Sciatic nerve (tissue), 2 donors: Measurements from ENCODE around the gene HPD. TPM values are rescaled to one million over a fixed set of nuclear protein-coding genes. Genes with fewer than 3 reads are reported as not detected.

ENCODE experiments used
- ATAC-seq: fragments of 200-7000 bp; cut with Tn5 transposase; one replicate; pipeline ENCODE4 v1.9.1; 2020; ENCODE audit warnings: mild to moderate bottlenecking, moderate library complexity
- DNase-seq: peaks from one replicate; pipeline ENCODE4 v3.0.0-alpha.2; 2020; ENCODE audit warnings: low spot score
- intact Hi-C: fragments of 100-400 bp; cut with DNase I; formaldehyde crosslinking; loops from one replicate; pipeline ENCODE4 v1.14.2; 2022
- total RNA-seq: library from RNA; stranded (reverse); fragmentation: NEBNext Ultra II Directional; extraction: Animal tissue kit (Norgen Biotek cat#: 25700); gene quantifications from one replicate; pipeline ENCODE4 v1.2.1, GENCODE V29; 2021
- donor health status: DM: no; HTN: no; CAD: no.
- donor health status: DM: no; HTN: no; CAD: no.

The HPD gene
- total RNA-seq, 1 donor from 2014 or later: 0.40 TPM

- DNase-seq: peak; percentile 79
- intact Hi-C loops: no loop called here
- ATAC-seq: no peak
These were observed 54.7 kb downstream of the HPD start, which contains the start of gene SETD1B for GRCh38 chr12:121803861-121804416. Gene SETD1B, plus strand, starts transcription at chr12:121804009. Its CDS starts 729 bp downstream, at chr12:121804738.

DNA sequence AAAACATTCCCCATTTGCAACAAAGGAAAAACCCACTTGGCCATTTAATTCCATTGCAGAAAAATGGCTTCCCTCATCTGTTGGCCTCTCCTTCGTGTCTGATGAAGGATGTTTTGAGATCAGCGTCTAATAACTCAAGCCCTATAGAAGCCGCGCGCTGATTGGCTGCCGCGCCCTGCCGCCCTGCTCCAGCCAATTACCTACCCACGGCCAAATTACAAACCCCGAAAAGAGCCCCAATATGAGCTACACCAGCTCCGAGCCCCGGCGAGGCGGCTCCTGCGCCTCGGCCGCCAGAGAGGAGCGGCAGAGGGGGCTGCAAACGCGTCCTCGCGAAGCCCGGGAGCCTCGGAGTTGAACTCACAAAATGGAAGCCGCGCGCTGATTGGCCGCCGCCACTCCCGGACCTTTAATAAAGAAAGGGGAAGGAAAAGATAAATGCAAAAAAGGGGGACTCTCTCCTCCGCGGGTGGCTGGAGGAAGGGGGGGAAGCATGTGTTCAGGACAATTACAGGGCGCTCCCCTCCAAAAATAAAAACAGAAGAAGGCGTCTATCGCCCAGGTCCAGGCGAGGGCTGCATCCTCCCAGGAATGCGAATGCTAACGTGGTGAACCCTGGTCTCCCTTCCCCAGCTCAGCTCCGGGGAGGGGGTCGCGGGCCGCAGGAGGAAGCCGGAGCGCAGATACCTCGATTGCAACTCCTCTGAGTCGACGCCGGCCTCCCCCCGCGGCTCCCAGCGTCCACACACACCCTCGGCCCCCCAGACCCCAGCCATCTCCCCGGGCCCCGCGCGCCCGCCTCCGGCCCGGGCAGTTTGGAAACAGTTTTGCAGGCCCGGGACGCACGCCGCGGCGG lies 55.6 kb downstream of the HPD start:
- intact Hi-C loops: no loop called here
- peak; percentile 79 for ATAC-seq

GRCh38 chr12:121802485-121802842 lies 56.2 kb downstream of the HPD start:
- intact Hi-C loops: no loop called here
- no peak for DNase-seq
- ATAC-seq: no peak

More for the DNA sequence above, 55.6 kb downstream of the HPD start:
- peak; percentile 95 for DNase-seq

DNA sequence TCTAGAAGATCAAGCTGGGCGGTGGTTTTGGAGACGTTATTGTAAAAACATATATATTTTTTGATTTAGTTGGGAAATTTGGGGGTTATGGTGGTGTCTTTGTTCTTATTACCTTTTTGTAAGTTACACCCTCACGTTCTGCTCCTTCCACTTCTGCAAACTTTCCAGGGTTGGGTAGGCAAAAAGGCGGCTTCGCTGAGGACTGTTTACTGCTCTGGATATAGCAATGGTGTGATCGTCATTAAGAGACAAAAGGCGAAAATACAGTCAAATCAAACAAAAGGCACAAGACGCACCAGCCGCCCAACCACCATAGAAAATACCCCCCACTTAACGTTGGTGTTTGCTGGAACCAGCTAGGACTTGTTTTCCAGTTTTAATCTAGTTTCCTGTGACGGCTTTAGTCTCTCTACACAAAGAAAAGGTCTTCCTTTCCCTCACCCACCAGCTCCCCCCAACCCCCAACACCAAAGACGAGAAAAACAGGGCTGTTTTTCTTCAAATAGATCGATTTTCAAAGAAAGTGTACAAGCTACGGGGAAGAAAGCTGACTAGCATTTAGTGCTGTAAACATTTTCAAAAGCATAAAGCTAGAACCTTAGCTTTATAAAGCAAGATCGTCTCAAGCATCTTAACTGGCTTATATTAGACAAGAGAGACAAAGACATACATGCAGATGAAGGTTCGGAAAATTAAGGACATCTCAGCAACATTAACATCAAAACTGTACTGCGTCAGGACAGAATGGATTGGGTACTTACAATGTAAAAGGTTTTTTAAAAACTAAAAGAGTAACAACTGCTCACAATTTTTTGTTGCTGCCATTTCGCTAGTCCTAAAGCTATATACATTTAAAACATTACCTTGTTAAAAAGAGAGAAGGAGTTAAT lies 56.8 kb downstream of the HPD start:
- no peak for DNase-seq
- intact Hi-C loops: no loop called here
- no peak for ATAC-seq

GRCh38 chr12:121800694-121801594 lies 57.7 kb downstream of the HPD start:
- DNase-seq (peak; percentile 89), ATAC-seq (peak; percentile 6)
- intact Hi-C loops: no loop called here

- intact Hi-C loops: loop anchor here (10.0 kb wide), 1 partner anchor 85 kb away; the partner anchor contains the start of gene PSMD9
- DNase-seq (peak; percentile 93), ATAC-seq (peak; percentile 56)
These were observed 58.6 kb downstream of the HPD start for GRCh38 chr12:121799842-121800693.

DNA sequence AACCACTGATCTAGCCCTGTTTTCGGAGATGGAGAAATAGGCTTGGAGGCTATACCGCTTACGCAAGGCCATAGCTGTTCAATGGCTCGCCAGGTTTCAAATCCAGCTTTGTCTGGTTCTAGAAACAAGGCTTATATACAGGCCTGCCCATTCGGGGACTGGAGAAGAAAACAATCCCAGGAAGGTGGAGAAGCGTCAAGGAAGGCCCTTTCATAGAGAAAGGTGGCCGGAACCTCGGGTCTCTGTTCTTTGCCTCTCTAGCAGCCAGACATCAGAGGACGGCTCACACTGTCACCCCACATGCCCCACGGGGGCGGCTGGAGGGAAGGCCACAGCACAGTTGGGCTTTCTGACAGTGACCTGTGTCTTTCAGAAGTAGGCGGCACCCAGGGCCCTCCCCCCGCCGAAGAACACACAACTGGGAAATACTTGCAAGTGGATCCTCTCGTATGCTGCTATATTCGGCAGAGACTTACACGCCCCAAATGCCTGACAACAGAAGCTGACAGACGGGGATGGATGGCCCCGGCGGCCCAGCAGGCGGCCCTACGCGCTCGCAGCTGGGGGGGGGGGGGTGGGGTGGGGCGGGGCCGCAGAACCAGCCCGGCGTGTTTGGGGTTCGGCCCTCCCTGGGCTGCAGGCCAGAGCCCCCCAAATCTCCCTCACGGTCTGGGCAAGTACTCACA lies 59.4 kb downstream of the HPD start:
- DNase-seq (peak; percentile 80), ATAC-seq (peak; percentile 16)
- intact Hi-C loops: loop anchor here (10.0 kb wide), 1 partner anchor 86 kb away; the partner anchor contains the start of gene PSMD9

DNA sequence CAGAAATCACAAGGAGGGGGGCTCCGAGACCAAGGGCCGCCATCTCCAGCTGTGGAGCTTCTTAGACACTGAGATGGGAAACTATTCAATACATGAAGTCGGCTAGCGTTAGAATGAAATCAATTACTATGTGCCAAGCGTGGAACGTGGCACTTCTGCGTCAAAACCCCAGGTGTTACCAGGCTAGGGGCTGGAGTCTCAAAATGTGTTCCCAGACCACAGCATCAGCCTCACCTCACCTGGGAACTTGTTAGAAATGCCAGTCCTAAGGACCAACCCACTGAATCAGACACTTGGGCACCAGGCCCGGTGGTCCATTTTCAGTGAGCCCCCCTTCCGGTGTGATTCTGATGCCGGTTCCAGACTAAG lies 59.9 kb downstream of the HPD start:
- ATAC-seq (no peak), DNase-seq (no peak)
- intact Hi-C loops: loop anchor here (10.0 kb wide), 1 partner anchor 86 kb away; the partner anchor contains the start of gene PSMD9

DNA sequence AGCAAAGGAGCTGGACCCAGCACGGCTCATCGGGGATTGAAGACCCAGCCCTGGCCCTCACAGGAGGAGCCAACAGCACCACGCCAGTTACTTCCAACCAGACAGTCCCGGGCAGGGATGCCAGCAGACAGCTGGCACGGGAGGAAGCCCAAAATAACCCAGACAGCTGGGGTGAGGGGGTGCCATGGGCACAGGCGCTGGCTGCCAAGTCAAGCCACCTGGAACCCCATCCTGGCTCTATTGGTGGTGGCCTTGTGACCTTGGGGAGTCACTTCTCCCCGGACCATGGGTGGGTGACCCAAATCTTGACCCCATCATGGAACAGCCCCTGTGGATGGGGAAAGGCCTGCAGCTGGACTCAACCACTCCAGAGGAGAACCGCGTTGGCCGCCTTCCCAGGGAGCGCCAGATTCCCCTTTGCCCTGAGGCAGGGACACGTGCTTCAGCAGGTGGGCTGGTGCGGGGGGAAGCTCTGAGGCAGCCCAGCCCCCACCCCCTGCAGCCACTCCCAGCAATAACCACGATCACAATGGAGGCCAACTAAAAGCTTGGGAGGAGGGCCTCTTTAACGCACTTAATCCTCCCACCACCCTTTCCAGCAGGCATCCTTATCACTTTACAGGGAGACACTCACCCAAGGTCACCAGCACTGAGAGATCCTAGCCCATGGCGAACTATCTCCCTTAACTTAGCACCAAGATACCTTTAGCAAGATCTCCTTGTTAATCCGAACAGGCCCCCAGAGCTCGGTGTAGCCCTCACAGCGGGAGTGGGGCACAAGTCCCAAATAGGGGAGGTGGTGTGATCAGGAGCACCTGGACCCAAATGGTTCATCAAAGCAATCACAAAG lies 60.5 kb downstream of the HPD start:
- DNase-seq: peak; percentile 86
- intact Hi-C loops: loop anchor here (2.0 to 10.0 kb wide), 2 partner anchors 13 to 87 kb away; partner anchors contain the start of gene PSMD9
- ATAC-seq: peak; percentile 2

DNA sequence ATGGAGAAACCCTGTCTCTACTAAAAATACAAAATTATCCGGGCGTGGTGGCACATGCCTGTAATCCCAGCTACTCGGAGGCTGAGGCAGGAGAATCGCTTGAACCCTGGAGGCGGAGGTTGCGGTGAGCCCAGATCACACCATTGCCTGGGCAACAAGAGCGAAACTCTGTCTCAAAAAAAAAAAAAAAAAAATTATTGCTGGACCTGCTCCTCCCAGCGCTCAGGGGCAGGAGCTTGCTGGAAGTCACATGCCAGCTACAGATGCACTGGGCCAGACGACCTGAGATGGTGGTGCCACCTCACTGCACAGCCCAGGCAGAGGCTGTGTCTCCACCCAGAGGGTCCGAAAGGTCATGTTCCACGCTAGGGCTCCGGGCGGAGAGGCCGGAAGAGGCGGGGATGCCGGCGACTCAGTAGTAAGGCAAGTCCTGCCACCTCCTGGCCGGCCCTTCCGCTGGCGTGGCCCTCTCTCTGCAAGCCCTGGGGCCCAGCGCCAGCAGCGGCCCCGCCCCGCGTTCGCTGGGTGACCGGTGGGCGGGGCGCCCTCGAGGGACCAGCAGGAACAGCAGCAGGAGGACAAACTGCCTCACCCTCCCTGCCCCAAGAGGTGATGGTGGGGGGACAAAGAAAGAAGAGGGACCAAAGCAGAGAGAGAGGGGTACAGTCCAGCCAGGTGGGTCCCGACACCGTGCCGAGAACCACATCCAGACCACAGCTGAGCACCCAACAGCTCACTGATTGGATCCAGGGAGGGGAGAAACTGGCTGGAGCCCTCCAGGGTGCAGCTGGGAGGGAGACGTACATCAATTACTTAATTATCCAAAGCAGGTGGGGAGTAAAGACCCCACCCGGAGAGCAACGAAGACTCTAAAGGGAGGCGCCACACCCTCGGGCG lies 61.6 kb downstream of the HPD start:
- DNase-seq (peak; percentile 92), ATAC-seq (peak; percentile 39)
- intact Hi-C loops: loop anchor here (2.0 to 10.0 kb wide), 2 partner anchors 14 to 88 kb away; partner anchors contain the start of gene PSMD9

DNA sequence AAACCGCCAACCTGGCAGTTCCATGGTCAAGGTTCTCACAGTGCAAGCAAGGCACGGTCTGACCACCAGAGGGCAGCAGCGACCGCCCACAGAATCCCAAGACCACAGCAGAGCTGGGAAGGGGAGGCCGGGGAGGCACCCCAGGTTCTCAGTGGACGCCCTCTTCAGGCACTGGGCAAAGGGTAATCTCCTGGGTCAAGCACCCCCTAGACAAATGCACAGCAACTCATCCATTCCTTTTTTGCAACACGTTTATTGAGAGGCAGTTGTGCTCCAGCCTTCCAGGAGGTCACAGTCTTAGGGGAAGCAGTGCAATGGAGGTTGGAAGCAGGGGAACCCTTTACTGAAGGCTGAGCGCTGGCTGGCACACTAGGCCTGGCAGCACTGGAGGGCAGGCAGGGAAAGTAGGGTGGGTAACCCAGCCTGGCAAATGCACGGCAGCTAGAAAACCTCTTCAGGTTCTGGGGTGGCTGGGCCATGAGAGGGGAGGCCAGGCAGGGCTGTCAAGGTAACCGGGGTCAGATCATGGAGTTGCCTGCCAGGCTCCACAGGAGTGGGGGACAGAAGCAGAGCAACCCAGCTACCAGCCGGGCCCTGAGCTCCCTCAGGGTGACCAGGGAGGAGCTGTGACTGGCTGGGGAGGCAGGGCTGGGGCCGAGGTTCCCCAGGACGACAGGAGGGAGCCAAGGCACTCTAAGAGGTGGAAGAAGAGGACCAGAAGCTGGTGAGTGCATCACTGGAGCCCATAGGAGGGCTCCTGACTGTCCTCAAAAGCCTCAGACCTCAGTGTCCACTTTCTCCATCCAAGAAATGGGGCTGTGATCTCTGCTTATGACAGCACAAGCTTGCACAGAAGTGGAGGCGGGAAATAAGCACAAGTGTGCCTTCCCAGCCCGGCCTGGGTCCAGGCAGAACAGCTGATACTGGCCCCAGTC lies 63.4 kb downstream of the HPD start:
- ATAC-seq (peak; percentile 69), DNase-seq (peak; percentile 94)
- intact Hi-C loops: loop anchor here (10.0 kb wide), 1 partner anchor 90 kb away; the partner anchor contains the start of gene PSMD9

DNA sequence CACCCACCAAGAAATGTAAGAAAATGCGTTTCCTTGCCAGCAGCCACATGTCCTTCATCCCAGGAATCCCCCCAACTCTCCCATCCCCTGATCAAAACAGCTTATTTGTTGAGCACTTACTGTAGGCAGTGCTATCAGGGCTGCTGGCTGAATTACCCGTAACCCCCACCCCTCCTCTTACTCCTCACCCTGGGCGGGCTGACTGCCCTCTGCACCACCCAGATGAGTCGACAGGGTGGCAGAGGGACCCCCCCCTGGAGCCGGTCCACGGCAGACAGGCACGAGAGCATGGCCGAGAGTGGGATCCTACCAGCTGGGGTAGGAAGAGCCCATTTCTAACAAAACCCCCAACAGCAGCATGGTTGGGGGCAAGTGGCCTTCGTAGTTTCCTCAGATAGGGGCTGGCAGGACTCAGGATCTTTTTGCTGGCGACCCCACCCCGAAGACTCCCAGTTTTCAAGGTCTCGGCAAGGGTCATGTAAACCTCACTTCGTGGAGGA lies 64.1 kb downstream of the HPD start:
- intact Hi-C loops: loop anchor here (10.0 kb wide), 1 partner anchor 90 kb away; the partner anchor contains the start of gene PSMD9
- DNase-seq: no peak
- peak; percentile 5 for ATAC-seq

DNA sequence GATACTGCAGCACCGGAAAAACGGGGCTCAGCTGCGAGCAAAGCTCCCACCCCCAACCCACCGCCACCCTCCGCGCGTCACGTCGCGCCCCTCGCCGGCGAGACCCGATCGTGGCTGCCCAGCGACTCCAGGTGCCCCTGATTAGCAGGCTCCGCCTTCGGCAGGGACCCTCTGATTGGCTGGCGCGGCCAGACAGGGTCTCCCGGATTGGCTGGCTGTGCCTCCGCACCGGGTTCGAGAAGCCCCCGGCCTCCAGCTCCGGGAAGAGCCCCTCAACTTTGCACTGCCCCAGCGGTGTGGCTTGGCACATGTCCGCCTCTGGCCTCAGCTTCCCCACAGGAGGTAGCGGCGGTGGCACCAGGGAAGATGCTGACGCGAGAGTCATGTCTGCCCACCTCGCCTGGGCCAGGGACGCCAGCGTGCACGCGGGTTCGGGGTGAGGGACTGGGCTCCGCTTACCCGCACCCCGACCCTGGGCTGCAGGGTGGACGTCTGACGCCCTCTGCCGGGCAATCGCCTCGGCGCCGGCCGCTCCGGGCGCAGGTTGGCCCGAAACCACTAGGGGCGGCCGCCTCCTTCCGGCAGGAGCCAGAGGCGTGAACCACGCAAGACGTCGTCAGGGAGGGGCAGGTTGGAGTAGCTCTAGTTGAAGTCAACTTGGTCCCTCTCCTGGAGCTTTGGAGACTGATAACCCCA lies 64.7 kb downstream of the HPD start:
- ATAC-seq: peak; percentile 81
- intact Hi-C loops: loop anchor here (10.0 kb wide), 1 partner anchor 91 kb away; the partner anchor contains the start of gene PSMD9

More for the DNA sequence above, 64.7 kb downstream of the HPD start:
- DNase-seq: peak; percentile 95
